ENCODE measurements around the gene PMM2. TPM values are rescaled to one million over a fixed set of nuclear protein-coding genes. Genes with fewer than 3 reads are reported as not detected.

The PMM2 gene
- 18.4 and 23.0 TPM in 2 replicates for total RNA-seq

GRCh38 chr16:8797364-8798173 lies at the start of gene PMM2, which contains the start of gene TMEM186:
PMM2 (plus strand) TSS chr16:8797839; CDS start chr16:8797883, 44 bp downstream.
TMEM186 (minus strand) TSS chr16:8797639; CDS start chr16:8797614, 25 bp downstream.

GRCh38 chr16:8868416-8869211 lies 71.0 kb downstream of the PMM2 start, which contains the start of gene CARHSP1:
CARHSP1 (minus strand) TSS chr16:8869006; CDS start chr16:8859328, 9,678 bp downstream.

GRCh38 chr16:8882041-8882617 lies 84.5 kb downstream of the PMM2 start, which contains the start of gene LITAFD:
LITAFD (plus strand) TSS chr16:8882351; CDS start chr16:8884356, 2,005 bp downstream.

Other genes starting within 250 kb of the PMM2 start
- not detected in 2 replicates for gene TMEM114, start 207.3 kb upstream of the PMM2 start, total RNA-seq
- gene METTL22, start 176.1 kb upstream of the PMM2 start, total RNA-seq: 28.2 and 29.2 TPM in 2 replicates
- gene ABAT, start 123.2 kb upstream of the PMM2 start, total RNA-seq: 2.8 and 3.9 TPM in 2 replicates
- 7.7 and 8.7 TPM in 2 replicates for gene TMEM186, start 200 bp upstream of the PMM2 start, total RNA-seq
- gene CARHSP1, start 71.2 kb downstream of the PMM2 start, total RNA-seq: 250 and 256 TPM in 2 replicates
- not detected in 2 replicates for gene LITAFD, start 84.5 kb downstream of the PMM2 start, total RNA-seq
- gene USP7, start 166.1 kb downstream of the PMM2 start, total RNA-seq: 33.7 and 41.2 TPM in 2 replicates

Measured in mesangial cell (primary cell).